K562 (cell line): Measurements from ENCODE around the gene DDX5. TPM values are rescaled to one million over a fixed set of nuclear protein-coding genes. Genes with fewer than 3 reads are reported as not detected.

Experiments used
- ATAC-seq: fragments of 200-7000 bp; cut with Tn5 transposase; 3 replicates; pipeline ENCODE4 v1.9.1; 2020; ENCODE audit warnings: moderate library complexity
- BruUV-seq: library from RNA; stranded (reverse); fragments of 400-500 nt; replicated peaks from 2 replicates; lab custom pipeline; 2021; lab: Mats Ljungman, UMichigan
- CTCF ChIA-PET: fragments of 300-600 bp; formaldehyde crosslinking; extraction: SDS; loops from one replicate; lab custom pipeline; 2021; ENCODE audit warnings: low intra/inter-chr PET ratio; lab: Yijun Ruan, JAX
- POLR2A ChIA-PET: fragments of 300-600, 350-650 bp; sonication (Branson Sonifier 250); formaldehyde crosslinking; extraction: SDS; loops from one replicate; lab custom pipeline; 2021; ENCODE audit warnings: antibody characterized with exemption, inconsistent platforms; lab: Yijun Ruan, JAX
- DNase-seq, 4 experiments: peaks; one replicate each; pipeline versions ENCODE4 v3.0.0 to v3.0.0-alpha.2; 2011 to 2018; ENCODE audit warnings: low spot score in 3 of 4, mixed read lengths in 3 of 4; ENCODE audit errors: extremely low read depth in 1 of 4
- FAIRE-seq: peaks from 2 replicates; lab custom pipeline; 2011; peaks lifted over from hg19 to GRCh38; lab: Jason Lieb, UNC
- H2AFZ ChIP-seq: 2 replicates; pipeline ENCODE4 v1.6.0; 2011; ENCODE audit warnings: low read depth, low read length, control low read depth, inconsistent platforms
- H3K27ac ChIP-seq: fragments of 200-600 bp; 3 replicates; pipeline ENCODE4 v1.8.0; 2011; ENCODE audit warnings: low read depth, mild to moderate bottlenecking, control low read depth, inconsistent platforms, low read length, moderate library complexity, mixed read lengths; ENCODE audit errors: extremely low read depth
- H3K27me3 ChIP-seq, 2 experiments: fragments of 300-600 bp in 1 of 2; 2 replicates in 1 of 2; 3 replicates in 1 of 2; pipeline versions ENCODE4 v1.6.0 to v1.8.0; 2011; ENCODE audit warnings: inconsistent platforms in 2 of 2, low read length in 2 of 2, mild to moderate bottlenecking in 1 of 2, mixed read lengths in 1 of 2, moderate library complexity in 1 of 2; ENCODE audit not compliant: control insufficient read depth in 2 of 2, insufficient read depth in 2 of 2
- H3K36me3 ChIP-seq: fragments of 300-600 bp; 3 replicates; pipeline ENCODE4 v1.8.0; 2011; ENCODE audit warnings: mild to moderate bottlenecking, low read length, inconsistent platforms; ENCODE audit not compliant: control insufficient read depth, insufficient read depth
- H3K4me1 ChIP-seq, 2 experiments: fragments of 200-600 bp in 1 of 2; replicated peaks in 1 of 2; 2 replicates in 1 of 2; 3 replicates in 1 of 2; pipeline versions ENCODE4 v1.5.1 to v1.8.0; 2011; ENCODE audit warnings: inconsistent platforms in 2 of 2, low read length in 2 of 2, mild to moderate bottlenecking in 1 of 2, mixed read lengths in 1 of 2, moderate library complexity in 1 of 2; ENCODE audit not compliant: control insufficient read depth in 2 of 2, insufficient read depth in 2 of 2
- H3K4me2 ChIP-seq: 2 replicates; pipeline ENCODE4 v1.6.1; 2011; ENCODE audit warnings: low read length, control low read depth, inconsistent platforms, mixed read lengths; ENCODE audit not compliant: insufficient read depth
- H3K4me3 ChIP-seq: fragments of 200-600 bp; sonication (generic), shearing (Covaris generic); 2 replicates; pipeline ENCODE4 v1.5.1; 2016; ENCODE audit warnings: control low read depth, inconsistent platforms
- H3K79me2 ChIP-seq: fragments of 200-600 bp; 3 replicates; pipeline ENCODE4 v1.8.0; 2011; ENCODE audit warnings: low read length, inconsistent platforms; ENCODE audit not compliant: control insufficient read depth, insufficient read depth
- H3K9ac ChIP-seq, 2 experiments: 2 replicates each; pipeline versions ENCODE4 v1.6.0 to v1.6.1; 2011; ENCODE audit warnings: low read depth in 2 of 2, low read length in 2 of 2, control low read depth in 1 of 2, inconsistent platforms in 1 of 2, mild to moderate bottlenecking in 1 of 2, mixed read lengths in 1 of 2; ENCODE audit not compliant: insufficient read depth in 1 of 2
- H3K9me1 ChIP-seq: one replicate; pipeline ENCODE4 v1.6.0; 2011; ENCODE audit warnings: inconsistent platforms, mild to moderate bottlenecking, low read length, moderate library complexity; ENCODE audit not compliant: control insufficient read depth, insufficient read depth
- H3K9me3 ChIP-seq: replicated peaks from 2 replicates; pipeline ENCODE4 v1.5.1; 2011; ENCODE audit warnings: low read depth, low read length, inconsistent platforms; ENCODE audit not compliant: control insufficient read depth, insufficient read depth
- H4K20me1 ChIP-seq: replicated peaks from 2 replicates; pipeline ENCODE4 v1.6.1; 2011; ENCODE audit warnings: low read length, inconsistent platforms, mixed read lengths; ENCODE audit not compliant: control insufficient read depth, insufficient read depth
- HNRNPUL1 ChIP-seq: fragments of 200-400 bp; formaldehyde crosslinking; IDR thresholded peaks from 2 replicates; pipeline ENCODE4 v1.6.1; 2017; ENCODE audit warnings: low read length
- POLR2G ChIP-seq: fragments of 200-400 bp; formaldehyde crosslinking; IDR thresholded peaks from 2 replicates; pipeline ENCODE4 v1.6.1; 2017; ENCODE audit warnings: low read depth, mild to moderate bottlenecking, antibody characterized with exemption, low read length, moderate library complexity
- RBFOX2 ChIP-seq: fragments of 200-400 bp; formaldehyde crosslinking; IDR thresholded peaks from 2 replicates; pipeline ENCODE4 v1.6.1; 2017; ENCODE audit warnings: low read depth, mild to moderate bottlenecking, low read length, moderate library complexity
- RBM22 ChIP-seq: fragments of 200-400 bp; formaldehyde crosslinking; IDR thresholded peaks from 2 replicates; pipeline ENCODE4 v1.6.1; 2018; ENCODE audit warnings: low read length, low read depth; ENCODE audit not compliant: poor library complexity, severe bottlenecking
- SMARCE1 ChIP-seq: fragments of 450-650 bp; IDR thresholded peaks from 2 replicates; pipeline ENCODE4 v1.7.1; 2016; ENCODE audit warnings: mild to moderate bottlenecking
- WGBS: fragments of 100-300 bp; shearing (Covaris generic); methylation state at CpG from one replicate; pipeline ENCODE4 v1.1.6; 2016; ENCODE audit warnings: low coverage, mixed read lengths; ENCODE audit not compliant: insufficient coverage; ENCODE audit errors: missing lambda C conversion rate; 5-methylcytosine and 5-hydroxymethylcytosine counted together
- in situ Hi-C: fragments of 300-500 bp; cut with MboI; formaldehyde crosslinking; loops from 4 replicates; pipeline ENCODE4 v1.15.0; 2018; ENCODE audit warnings: inconsistent platforms, mixed read lengths
- intact Hi-C: fragments of 100-400 bp; cut with micrococcal nuclease; formaldehyde crosslinking; loops from 2 replicates; pipeline ENCODE4 v1.14.2; 2022
- polyA plus RNA-seq, 8 experiments: library from polyadenylated mRNA; depleted of rRNA in 4 of 8; stranded (reverse) in 5 of 8; unstranded in 3 of 8; fragments of >200 nt; fragmentation: Nextera tagmentation in 2 of 8; fragmentation: Illumina TruSeq in 1 of 8; extraction: Ambion mirVana in 2 of 8; extraction: Trizol in 1 of 8; gene quantifications; 2 replicates each; pipeline versions ENCODE4 v1.2.1 to v1.2.3, GENCODE V29; 2011 to 2014; ENCODE audit warnings: inconsistent platforms in 1 of 8, missing spikeins in 1 of 8
- total RNA-seq, 7 experiments: library from RNA; depleted of rRNA in 6 of 7; stranded (reverse); fragments of >200 nt in 6 of 7; fragmentation: Illumina TruSeq in 2 of 7; extraction: Trizol in 2 of 7; gene quantifications; 2 replicates each; pipeline versions ENCODE4 v1.2.1 to v1.2.3, GENCODE V29; 2011 to 2021; ENCODE audit warnings: low replicate concordance in 1 of 7
- TF ChIP-seq, protein P1 (sequence below): fragments of 450-650 bp; IDR thresholded peaks from 2 replicates; pipeline ENCODE4 v1.6.1; 2016; ENCODE audit warnings: borderline replicate concordance

DDX5 gene
- total and polyA plus RNA-seq, 9 of the 15 experiments (the other 6 are each of a cell fraction or from before 2014, with no cell fraction given): 306 to 1,639 (median 604) TPM

GRCh38 chr17:64503341-64503740 lies 2.7 kb downstream of the DDX5 start:
- ATAC-seq: no peak
- POLR2A ChIA-PET: interaction anchor here (1.0 to 5.2 kb wide), 9 partner anchors 7 to 206 kb away, joined by 3 to 114 read pairs (median 4); partner anchors contain the start of gene POLG2
- Histone ChIP-seq H3K79me2 (peaks cover 80% of the 10 kb centered on the region), H3K4me3 (no peak overlapping the region), H3K36me3 (peaks cover 77% of the 10 kb centered on the region), H2AFZ (no peak overlapping the region), H3K9ac (no peak overlapping the region), H3K9me3 (no peaks in the 10 kb centered on the region), H3K27ac (no peak overlapping the region), H3K4me2 (no peak overlapping the region), H4K20me1 (peaks cover 30% of the 10 kb centered on the region), H3K27me3 (no peaks in the 10 kb centered on the region), H3K4me1 (peaks cover 6 to 13% of the 10 kb centered on the region in 2 experiments; a peak in 3 of 5 replicates), H3K9me1 (no peaks in the 10 kb centered on the region)
- TF ChIP-seq HNRNPUL1 (0 out of 2 replicates have a peak, but pooled peaks have one; percentile 54), SMARCE1 (no peak)
- 97% methylated on average over 5 of the region's 5 CpGs for WGBS
- FAIRE-seq: no peak
- intact Hi-C loops: loop anchor here (10.0 kb wide), 1 partner anchor 231 kb away; no protein-coding TSS in a partner anchor
- BruUV-seq: no TSS peak
- in situ Hi-C loops: no loop called here
- CTCF ChIA-PET: no interaction called here
- DNase-seq: no peak

- Histone ChIP-seq H3K9me3 (no peaks in the 10 kb centered on the region), H3K36me3 (peaks cover 78% of the 10 kb centered on the region), H3K27me3 (no peaks in the 10 kb centered on the region), H3K79me2 (peaks cover 75% of the 10 kb centered on the region), H3K4me3 (no peak overlapping the region), H3K4me1 (peaks cover 9 to 13% of the 10 kb centered on the region in 2 experiments; a peak in 3 of 5 replicates), H3K9me1 (no peaks in the 10 kb centered on the region), H3K9ac (no peak overlapping the region), H2AFZ (no peak overlapping the region), H4K20me1 (peaks cover 27% of the 10 kb centered on the region), H3K4me2 (no peak overlapping the region), H3K27ac (no peak overlapping the region)
- in situ Hi-C loops (no loop called here), intact Hi-C loops (loop anchor here (10.0 kb wide), 1 partner anchor 232 kb away; no protein-coding TSS in a partner anchor)
- no TSS peak for BruUV-seq
- POLR2A ChIA-PET: interaction anchor here (0.7 to 6.8 kb wide), 14 partner anchors 6 to 206 kb away, joined by 3 to 114 read pairs (median 4); partner anchors contain the start of gene POLG2
- CTCF ChIA-PET: no interaction called here
- 100% methylated on average over 2 of the region's 2 CpGs for WGBS
- ATAC-seq: no peak
- no peak for FAIRE-seq
- DNase-seq: no peak
- TF ChIP-seq POLR2G (peak; percentile 22; the same call in 1 of the 2 replicates), RBFOX2 (peak; percentile 54), RBM22 (peak; percentile 15)
- TF ChIP-seq, protein P1, sequence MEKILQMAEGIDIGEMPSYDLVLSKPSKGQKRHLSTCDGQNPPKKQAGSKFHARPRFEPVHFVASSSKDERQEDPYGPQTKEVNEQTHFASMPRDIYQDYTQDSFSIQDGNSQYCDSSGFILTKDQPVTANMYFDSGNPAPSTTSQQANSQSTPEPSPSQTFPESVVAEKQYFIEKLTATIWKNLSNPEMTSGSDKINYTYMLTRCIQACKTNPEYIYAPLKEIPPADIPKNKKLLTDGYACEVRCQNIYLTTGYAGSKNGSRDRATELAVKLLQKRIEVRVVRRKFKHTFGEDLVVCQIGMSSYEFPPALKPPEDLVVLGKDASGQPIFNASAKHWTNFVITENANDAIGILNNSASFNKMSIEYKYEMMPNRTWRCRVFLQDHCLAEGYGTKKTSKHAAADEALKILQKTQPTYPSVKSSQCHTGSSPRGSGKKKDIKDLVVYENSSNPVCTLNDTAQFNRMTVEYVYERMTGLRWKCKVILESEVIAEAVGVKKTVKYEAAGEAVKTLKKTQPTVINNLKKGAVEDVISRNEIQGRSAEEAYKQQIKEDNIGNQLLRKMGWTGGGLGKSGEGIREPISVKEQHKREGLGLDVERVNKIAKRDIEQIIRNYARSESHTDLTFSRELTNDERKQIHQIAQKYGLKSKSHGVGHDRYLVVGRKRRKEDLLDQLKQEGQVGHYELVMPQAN: no peak
Observed at GRCh38 chr17:64502809-64503208, 3.3 kb downstream of the DDX5 start.
